ENCODE results near the gene CD81. TPM values are rescaled to one million over a fixed set of nuclear protein-coding genes. Genes with fewer than 3 reads are reported as not detected.

CD81 gene
- total RNA-seq, 1 experiment from 2014 or later = 296 TPM

- no peaks in the 10 kb centered on the region for H3K79me2 ChIP-seq (ENCODE audit: insufficient read depth, low read length)
- H3K27me3 ChIP-seq (ENCODE audit: insufficient read depth, low read length) = no peaks in the 10 kb centered on the region
- H3K9ac ChIP-seq (ENCODE audit: low read length) = no peak overlapping the region
- H3K4me3 ChIP-seq (replicated peaks in 1 of 2; ENCODE audit: low read depth in 1 of 2, low read length in 2 of 2) = no peak overlapping the region
- H3K36me3 ChIP-seq (ENCODE audit: control insufficient read depth in 1 of 2, insufficient read depth in 2 of 2, low read length in 2 of 2) = no peaks in the 10 kb centered on the region
- POLR2A ChIA-PET = no interaction called here
- RAD21 ChIA-PET (ENCODE audit: low non-redundant PET in 1 of 2, low total read pairs in 2 of 2, uncharacterized antibody in 2 of 2, unreplicated experiment in 2 of 2) = no interaction called here
- no peaks in the 10 kb centered on the region for H3K9me2 ChIP-seq (ENCODE audit: insufficient read depth)
- TF ChIP-seq, protein P1, sequence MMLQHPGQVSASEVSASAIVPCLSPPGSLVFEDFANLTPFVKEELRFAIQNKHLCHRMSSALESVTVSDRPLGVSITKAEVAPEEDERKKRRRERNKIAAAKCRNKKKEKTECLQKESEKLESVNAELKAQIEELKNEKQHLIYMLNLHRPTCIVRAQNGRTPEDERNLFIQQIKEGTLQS (IDR thresholded peaks at IDR 0.05) = no peak
- TF ChIP-seq SRF (IDR thresholded peaks at IDR 0.05; ENCODE audit: low read depth) (no peak), FOSL1 (IDR thresholded peaks at IDR 0.05; ENCODE audit: low read depth) (no peak), ZFX (IDR thresholded peaks at IDR 0.05) (no peak), TCF7L2 (IDR thresholded peaks at IDR 0.05; ENCODE audit: borderline replicate concordance, extremely low read depth, insufficient read depth, insufficient read length) (no peak), JUND (IDR thresholded peaks at IDR 0.05) (no peak), EGR1 (IDR thresholded peaks at IDR 0.05; ENCODE audit: low read depth) (no peak), RAD21 (IDR thresholded peaks at IDR 0.05; ENCODE audit: low read depth) (no peak), YY1 (IDR thresholded peaks at IDR 0.05; ENCODE audit: extremely low read depth, insufficient replicate concordance, low read depth, low read length) (no peak), ELF1 (IDR thresholded peaks at IDR 0.05; ENCODE audit: borderline replicate concordance, low read depth) (no peak), POLR2A (IDR thresholded peaks at IDR 0.05; ENCODE audit: borderline replicate concordance, extremely low read depth, insufficient read depth, insufficient read length) (no peak), CTCF (IDR thresholded peaks at IDR 0.05 in 2 of 3, conservative IDR thresholded peaks at IDR 0.05 in 1 of 3; ENCODE audit: borderline replicate concordance in 1 of 3, insufficient read depth in 1 of 3, low read depth in 2 of 3, low read length in 2 of 3) (no peak), EZH2phosphoT487 (IDR thresholded peaks at IDR 0.05; ENCODE audit: borderline replicate concordance) (no peak)
- TF ChIP-seq, protein P2, sequence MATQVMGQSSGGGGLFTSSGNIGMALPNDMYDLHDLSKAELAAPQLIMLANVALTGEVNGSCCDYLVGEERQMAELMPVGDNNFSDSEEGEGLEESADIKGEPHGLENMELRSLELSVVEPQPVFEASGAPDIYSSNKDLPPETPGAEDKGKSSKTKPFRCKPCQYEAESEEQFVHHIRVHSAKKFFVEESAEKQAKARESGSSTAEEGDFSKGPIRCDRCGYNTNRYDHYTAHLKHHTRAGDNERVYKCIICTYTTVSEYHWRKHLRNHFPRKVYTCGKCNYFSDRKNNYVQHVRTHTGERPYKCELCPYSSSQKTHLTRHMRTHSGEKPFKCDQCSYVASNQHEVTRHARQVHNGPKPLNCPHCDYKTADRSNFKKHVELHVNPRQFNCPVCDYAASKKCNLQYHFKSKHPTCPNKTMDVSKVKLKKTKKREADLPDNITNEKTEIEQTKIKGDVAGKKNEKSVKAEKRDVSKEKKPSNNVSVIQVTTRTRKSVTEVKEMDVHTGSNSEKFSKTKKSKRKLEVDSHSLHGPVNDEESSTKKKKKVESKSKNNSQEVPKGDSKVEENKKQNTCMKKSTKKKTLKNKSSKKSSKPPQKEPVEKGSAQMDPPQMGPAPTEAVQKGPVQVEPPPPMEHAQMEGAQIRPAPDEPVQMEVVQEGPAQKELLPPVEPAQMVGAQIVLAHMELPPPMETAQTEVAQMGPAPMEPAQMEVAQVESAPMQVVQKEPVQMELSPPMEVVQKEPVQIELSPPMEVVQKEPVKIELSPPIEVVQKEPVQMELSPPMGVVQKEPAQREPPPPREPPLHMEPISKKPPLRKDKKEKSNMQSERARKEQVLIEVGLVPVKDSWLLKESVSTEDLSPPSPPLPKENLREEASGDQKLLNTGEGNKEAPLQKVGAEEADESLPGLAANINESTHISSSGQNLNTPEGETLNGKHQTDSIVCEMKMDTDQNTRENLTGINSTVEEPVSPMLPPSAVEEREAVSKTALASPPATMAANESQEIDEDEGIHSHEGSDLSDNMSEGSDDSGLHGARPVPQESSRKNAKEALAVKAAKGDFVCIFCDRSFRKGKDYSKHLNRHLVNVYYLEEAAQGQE (IDR thresholded peaks at IDR 0.05; ENCODE audit: low read depth) = no peak
- DNase-seq (ENCODE audit: low read depth, low spot score) (no peak), ATAC-seq (no peak)
- intact Hi-C loops (cut with micrococcal nuclease) = no loop called here
- no peaks in the 10 kb centered on the region for H3K9me3 ChIP-seq (ENCODE audit: control insufficient read depth in 1 of 2, insufficient read depth in 1 of 2, low read depth in 1 of 2, low read length in 2 of 2)
- no peaks in the 10 kb centered on the region for H3K4me1 ChIP-seq (ENCODE audit: control insufficient read depth in 1 of 2, insufficient read depth in 2 of 2, low read length in 2 of 2)
- no peak overlapping the region for H3K4me2 ChIP-seq (ENCODE audit: low read length)
- CTCF ChIA-PET = interaction anchor here (1.2 to 4.4 kb wide), 4 partner anchors 106 to 465 kb away, joined by 3 to 64 read pairs (median 4); no protein-coding TSS in a partner anchor
- BruUV-seq (replicated peaks) = no TSS peak
- H3K27ac ChIP-seq (ENCODE audit: low read depth, low read length) = no peak overlapping the region
- H4K20me1 ChIP-seq (ENCODE audit: insufficient read depth) = no peaks in the 10 kb centered on the region
- no peak overlapping the region for H2AFZ ChIP-seq (ENCODE audit: low read depth, low read length, poor library complexity, severe bottlenecking)
These were observed 49.1 kb downstream of the CD81 start for GRCh38 chr11:2426221-2426620.

Data from HCT116 (cell line).